Peyer's patch (tissue), 4 donors: ENCODE measurements around the gene PRPSAP1. TPM values are rescaled to one million over a fixed set of nuclear protein-coding genes. Genes with fewer than 3 reads are reported as not detected.

Experiments
- DNase-seq, 3 donors: peaks; one replicate each; pipeline ENCODE4 v3.0.0-alpha.2; 2017 to 2019
- H3K27ac ChIP-seq, 4 donors: fragments of 200-600 bp; sonication (generic); one replicate each; pipeline ENCODE4 v1.5.1; 2016 to 2019
- H3K27me3 ChIP-seq, 2 donors: fragments of 200-600 bp; sonication (generic); one replicate each; pipeline ENCODE4 v1.5.1; 2019
- H3K36me3 ChIP-seq, 3 donors: fragments of 200-600 bp; sonication (generic); one replicate each; pipeline ENCODE4 v1.5.1; 2016 to 2019
- H3K4me1 ChIP-seq, 4 donors: fragments of 200-600 bp; sonication (generic); one replicate each; pipeline ENCODE4 v1.5.1; 2016 to 2019
- H3K4me3 ChIP-seq, 4 donors: fragments of 200-600 bp; sonication (generic); 1 replicate in 3 of 4; 2 replicates in 1 of 4; pipeline ENCODE4 v1.5.1; 2016 to 2019; ENCODE audit warnings: mild to moderate bottlenecking in 1 of 4
- H3K9me3 ChIP-seq, 4 donors: fragments of 200-600 bp; sonication (generic); one replicate each; pipeline ENCODE4 v1.5.1; 2016 to 2019; ENCODE audit warnings: mild to moderate bottlenecking in 1 of 4
- CTCF ChIP-seq, 6 experiments: fragments of 450-650 bp in 4 of 6; fragments of 200-600 bp in 2 of 6; sonication (generic) in 1 of 6; IDR thresholded peaks; one replicate each; pipeline ENCODE4 v1.5.1; 2017 to 2019; ENCODE audit warnings: antibody characterized with exemption in 6 of 6, mild to moderate bottlenecking in 3 of 6, moderate library complexity in 1 of 6
- POLR2A ChIP-seq, 2 donors: fragments of 450-650 bp; IDR thresholded peaks; one replicate each; pipeline ENCODE4 v1.5.1; 2017; ENCODE audit warnings: antibody characterized with exemption in 2 of 2, mild to moderate bottlenecking in 2 of 2, moderate library complexity in 2 of 2
- total RNA-seq, 4 donors: library from RNA; depleted of rRNA; stranded (reverse); fragments of >200 nt; gene quantifications; one replicate each; pipeline ENCODE4 v1.1.0, GENCODE V29; 2016

Gene PRPSAP1
- total RNA-seq, 4 donors from 2014 or later, result 39.4 to 105 (median 70.4) TPM

- Histone ChIP-seq H3K27me3 (no peaks in the 10 kb centered on the region), H3K36me3 (no peaks in the 10 kb centered on the region), H3K4me1 (peaks cover 3 to 41% (median 20%) of the 10 kb centered on the region in 4 donors), H3K4me3 (peak overlapping the region in 3 of 4 donors; percentile 64 to 76 (median 70)), H3K27ac (peak overlapping the region; percentile 60 to 79 (median 72)), H3K9me3 (no peaks in the 10 kb centered on the region)
- no peak for DNase-seq
- TF ChIP-seq CTCF (IDR thresholded peaks at IDR 0.05) (no peak), POLR2A (IDR thresholded peaks at IDR 0.05) (no peak)
These were observed 28.7 kb upstream of the PRPSAP1 start for GRCh38 chr17:76382351-76382802.

- peaks cover 3 to 41% (median 20%) of the 10 kb centered on the region in 4 donors for H3K4me1 ChIP-seq
- no peaks in the 10 kb centered on the region for H3K27me3 ChIP-seq
- no peak for TF ChIP-seq CTCF (IDR thresholded peaks at IDR 0.05)
- TF ChIP-seq POLR2A (IDR thresholded peaks at IDR 0.05), result no peak
- H3K36me3 ChIP-seq, result no peaks in the 10 kb centered on the region
- H3K4me3 ChIP-seq, result no peak overlapping the region
- H3K9me3 ChIP-seq, result no peaks in the 10 kb centered on the region
- H3K27ac ChIP-seq, result peak overlapping the region in 2 of 4 donors; percentile 72 to 79
- DNase-seq, result no peak
These were observed 28.1 kb upstream of the PRPSAP1 start for GRCh38 chr17:76381633-76382350.

GRCh38 chr17:76379646-76380376 lies 26.1 kb upstream of the PRPSAP1 start:
- DNase-seq, result no peak
- no peak overlapping the region for H3K4me3 ChIP-seq
- TF ChIP-seq CTCF (IDR thresholded peaks at IDR 0.05), result no peak
- no peak for TF ChIP-seq POLR2A (IDR thresholded peaks at IDR 0.05)
- no peak overlapping the region for H3K27ac ChIP-seq
- peaks cover 2 to 25% (median 12%) of the 10 kb centered on the region in 4 donors for H3K4me1 ChIP-seq
- no peaks in the 10 kb centered on the region for H3K36me3 ChIP-seq
- no peaks in the 10 kb centered on the region for H3K27me3 ChIP-seq
- no peaks in the 10 kb centered on the region for H3K9me3 ChIP-seq

DNA sequence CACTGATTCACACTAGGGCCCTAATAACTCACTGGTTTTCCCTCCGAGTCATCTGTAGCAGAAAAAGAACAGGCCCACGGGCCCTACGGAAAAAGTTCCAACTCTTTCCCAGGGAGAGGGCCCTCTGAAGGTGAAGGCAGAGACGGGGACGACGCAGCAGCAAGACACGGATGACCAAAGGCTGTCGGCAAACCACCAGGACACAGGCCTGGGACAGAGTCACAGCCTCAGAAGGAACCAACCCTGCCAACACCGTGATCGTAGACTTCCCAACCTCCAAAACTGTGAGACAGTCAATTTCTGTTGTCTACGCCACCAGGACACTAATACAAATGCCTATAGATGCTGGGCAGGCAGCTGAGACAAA lies 25.5 kb upstream of the PRPSAP1 start:
- Histone ChIP-seq H3K27me3 (no peaks in the 10 kb centered on the region), H3K9me3 (no peaks in the 10 kb centered on the region), H3K4me3 (no peak overlapping the region), H3K27ac (no peak overlapping the region), H3K36me3 (no peaks in the 10 kb centered on the region), H3K4me1 (peaks cover 0 to 22% (median 10%) of the 10 kb centered on the region in 4 donors)
- TF ChIP-seq POLR2A (IDR thresholded peaks at IDR 0.05), result no peak
- no peak for TF ChIP-seq CTCF (IDR thresholded peaks at IDR 0.05)
- DNase-seq, result no peak

- Histone ChIP-seq H3K36me3 (no peaks in the 10 kb centered on the region), H3K27ac (no peak overlapping the region), H3K9me3 (no peaks in the 10 kb centered on the region), H3K4me3 (no peak overlapping the region), H3K4me1 (peaks cover 0 to 19% (median 8%) of the 10 kb centered on the region in 4 donors), H3K27me3 (no peaks in the 10 kb centered on the region)
- TF ChIP-seq POLR2A (IDR thresholded peaks at IDR 0.05) (no peak), CTCF (IDR thresholded peaks at IDR 0.05) (no peak)
- no peak for DNase-seq
These were observed 25.0 kb upstream of the PRPSAP1 start for GRCh38 chr17:76378548-76379274.
